Left hindlimb (tissue), 1 donor: ENCODE measurements around the gene RNF213.
A peak's percentile ranks its signal among the peaks of the same experiment; 100 is the strongest.
"Not testable (repeated sequence)": the region's sequence is repeated elsewhere in the genome, so short reads cannot be mapped to it uniquely, and the experiment has no call there.

Source experiments
- DNase-seq: peaks from one replicate; pipeline ENCODE4 v3.0.0-alpha.2; 2018

Gene RNF213

DNA sequence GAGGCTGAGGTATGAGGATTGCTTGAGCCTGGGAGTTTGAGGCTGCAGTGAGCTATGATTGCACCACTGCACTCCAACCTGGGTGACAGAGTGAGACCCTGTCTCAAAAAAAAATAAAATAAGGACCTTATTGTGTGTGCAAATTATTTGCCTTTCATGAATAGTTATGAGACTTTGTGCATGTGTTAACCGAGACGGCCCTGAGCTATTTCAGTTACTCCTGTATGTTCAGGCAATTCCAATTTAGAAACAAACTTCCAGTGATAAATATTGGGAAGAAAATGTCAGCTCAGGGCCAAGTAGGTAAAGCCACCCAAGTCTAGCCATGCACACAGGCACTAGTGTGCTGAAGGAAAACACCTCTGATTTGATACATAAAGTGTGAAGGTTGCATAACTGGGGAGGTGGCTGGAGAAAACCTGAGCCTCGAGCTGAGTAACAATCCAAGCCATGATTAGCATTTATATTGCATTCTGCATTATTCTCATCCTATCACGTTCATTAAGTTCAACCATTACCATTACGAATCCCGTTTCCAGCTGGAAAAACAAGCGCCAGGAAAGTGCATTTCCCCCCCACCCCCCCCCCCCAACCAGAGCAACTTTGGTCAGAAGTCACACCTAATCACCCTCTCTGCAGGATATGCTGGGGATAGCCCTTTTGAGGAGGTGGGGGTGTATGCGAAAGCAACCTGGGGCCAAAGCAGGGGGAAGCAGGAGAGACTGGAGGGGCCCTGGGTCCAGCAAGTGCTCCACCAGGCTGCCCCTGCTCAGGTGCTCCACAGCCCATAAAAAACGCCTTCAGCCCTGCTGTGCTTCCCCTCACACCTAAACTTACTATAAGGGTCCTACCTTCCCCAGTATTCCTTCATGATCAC lies 135.7 kb downstream of the RNF213 start:
- DNase-seq, result no peak

DNA sequence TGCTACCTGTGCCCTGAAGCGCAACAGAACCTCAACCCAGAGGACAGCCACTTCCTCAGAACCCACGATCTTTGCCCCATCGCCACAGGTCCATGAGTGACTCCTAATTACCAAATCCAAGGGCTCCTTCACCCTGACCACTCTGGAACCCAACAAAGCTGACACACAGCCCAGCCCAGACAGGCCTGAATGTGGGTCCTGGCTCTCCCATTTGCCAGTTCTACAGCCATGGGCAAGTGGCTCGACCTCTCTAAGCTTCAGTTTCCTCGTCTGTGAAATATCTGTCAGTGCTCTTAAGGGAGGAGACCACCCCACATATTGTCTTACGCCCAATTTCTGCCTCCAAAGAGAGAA lies 136.4 kb downstream of the RNF213 start:
- DNase-seq, result no peak

DNA sequence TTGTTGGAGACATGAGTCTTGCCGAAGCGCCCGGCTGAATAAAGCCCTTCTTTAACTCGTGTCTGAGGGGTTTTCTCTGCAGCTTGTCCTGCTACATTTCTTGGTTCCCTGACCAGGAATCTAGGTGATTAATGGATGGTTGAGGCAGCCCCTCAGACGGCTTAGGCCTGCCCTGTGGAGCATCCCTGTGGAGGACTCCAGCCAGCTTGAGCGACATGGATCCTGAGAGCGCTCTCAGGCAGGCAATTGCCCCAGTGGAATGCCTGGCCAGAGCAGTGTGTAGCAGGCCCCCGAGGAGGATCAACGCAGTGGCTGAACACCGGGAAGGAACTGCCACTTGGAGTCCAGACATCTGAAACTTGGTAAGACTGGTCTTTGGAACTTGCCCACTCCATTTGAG lies 137.0 kb downstream of the RNF213 start:
- no peak for DNase-seq

DNA sequence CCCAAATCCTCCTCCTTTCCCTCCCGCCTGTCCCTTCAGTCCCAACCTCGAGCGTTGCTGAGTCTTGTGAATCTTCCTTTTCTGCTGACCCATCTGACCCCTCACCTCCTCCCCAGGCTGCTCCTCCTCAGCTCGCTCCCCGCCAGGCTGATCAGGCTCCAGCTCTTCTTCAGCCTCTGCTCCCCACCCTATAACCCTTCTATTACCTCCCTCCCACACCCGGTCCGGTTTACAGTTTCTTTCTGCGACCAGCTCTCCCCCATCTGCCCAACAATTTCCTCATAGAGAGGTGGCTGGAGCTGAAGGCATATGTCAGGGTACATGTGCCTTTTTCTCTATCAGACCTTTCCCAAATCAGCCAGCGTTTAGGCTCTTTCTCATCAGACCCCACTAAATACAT lies 140.4 kb downstream of the RNF213 start:
- DNase-seq, result not testable (repeated sequence)

GRCh38 chr17:80402102-80402501 lies 141.4 kb downstream of the RNF213 start:
- DNase-seq, result not testable (repeated sequence)

DNA sequence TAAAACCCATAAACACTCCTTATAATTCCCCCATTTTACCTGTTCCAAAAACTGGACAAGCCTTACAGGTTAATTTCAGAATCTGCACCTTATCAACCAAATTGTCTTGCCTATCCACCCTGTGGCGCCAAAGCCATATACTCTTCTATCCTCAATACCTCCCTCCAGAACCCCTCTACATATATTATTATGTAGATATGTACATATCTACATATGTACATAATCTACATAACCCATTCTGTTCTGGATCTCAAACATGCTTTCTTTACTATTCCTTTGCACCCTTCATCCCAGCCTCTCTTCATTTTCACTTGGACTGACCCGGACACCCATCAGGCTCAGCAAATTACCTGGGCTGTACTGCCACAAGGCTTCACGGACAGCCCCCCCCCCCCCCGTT lies 142.3 kb downstream of the RNF213 start:
- DNase-seq, result no peak

- DNase-seq, result no peak
These were observed 145.5 kb downstream of the RNF213 start for GRCh38 chr17:80406146-80406545.

GRCh38 chr17:80407917-80408316 lies 147.3 kb downstream of the RNF213 start:
- not testable (repeated sequence) for DNase-seq

GRCh38 chr17:80408872-80409271 lies 148.2 kb downstream of the RNF213 start:
- no peak for DNase-seq

- no peak for DNase-seq
These were observed 149.0 kb downstream of the RNF213 start for GRCh38 chr17:80409626-80410025.

DNA sequence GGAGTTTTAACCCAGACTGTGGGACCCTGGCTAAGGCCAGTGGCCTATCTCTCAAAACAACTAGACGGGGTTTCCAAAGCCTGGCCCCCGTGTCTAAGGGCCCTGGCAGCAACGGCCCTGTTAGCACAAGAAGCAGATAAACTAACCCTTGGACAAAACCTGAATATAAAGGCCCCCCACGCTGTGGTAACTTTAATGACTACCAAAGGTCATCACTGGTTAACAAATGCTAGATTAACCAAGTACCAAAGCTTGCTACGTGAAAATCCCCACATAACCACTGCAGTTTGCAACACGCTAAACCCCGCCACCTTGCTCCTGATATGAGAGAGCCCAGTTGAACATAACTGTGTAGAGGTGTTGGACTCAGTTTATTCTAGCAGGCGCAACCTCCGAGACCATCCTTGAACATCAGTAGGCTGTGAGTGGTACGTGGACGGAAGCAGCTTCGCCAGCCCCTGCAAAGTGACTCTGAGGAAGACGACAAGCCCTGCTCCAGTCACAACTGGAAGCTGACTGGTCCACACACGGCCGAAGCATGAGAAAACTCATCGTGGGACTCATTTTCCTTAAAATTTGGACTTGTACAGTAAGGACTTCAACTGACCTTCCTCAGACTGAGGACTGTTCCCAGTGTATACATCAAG lies 149.9 kb downstream of the RNF213 start:
- DNase-seq, result not testable (repeated sequence)

- DNase-seq, result no peak
These were observed 153.3 kb downstream of the RNF213 start for GRCh38 chr17:80413771-80414507.

GRCh38 chr17:80414508-80414802 lies 153.8 kb downstream of the RNF213 start:
- no peak for DNase-seq

DNA sequence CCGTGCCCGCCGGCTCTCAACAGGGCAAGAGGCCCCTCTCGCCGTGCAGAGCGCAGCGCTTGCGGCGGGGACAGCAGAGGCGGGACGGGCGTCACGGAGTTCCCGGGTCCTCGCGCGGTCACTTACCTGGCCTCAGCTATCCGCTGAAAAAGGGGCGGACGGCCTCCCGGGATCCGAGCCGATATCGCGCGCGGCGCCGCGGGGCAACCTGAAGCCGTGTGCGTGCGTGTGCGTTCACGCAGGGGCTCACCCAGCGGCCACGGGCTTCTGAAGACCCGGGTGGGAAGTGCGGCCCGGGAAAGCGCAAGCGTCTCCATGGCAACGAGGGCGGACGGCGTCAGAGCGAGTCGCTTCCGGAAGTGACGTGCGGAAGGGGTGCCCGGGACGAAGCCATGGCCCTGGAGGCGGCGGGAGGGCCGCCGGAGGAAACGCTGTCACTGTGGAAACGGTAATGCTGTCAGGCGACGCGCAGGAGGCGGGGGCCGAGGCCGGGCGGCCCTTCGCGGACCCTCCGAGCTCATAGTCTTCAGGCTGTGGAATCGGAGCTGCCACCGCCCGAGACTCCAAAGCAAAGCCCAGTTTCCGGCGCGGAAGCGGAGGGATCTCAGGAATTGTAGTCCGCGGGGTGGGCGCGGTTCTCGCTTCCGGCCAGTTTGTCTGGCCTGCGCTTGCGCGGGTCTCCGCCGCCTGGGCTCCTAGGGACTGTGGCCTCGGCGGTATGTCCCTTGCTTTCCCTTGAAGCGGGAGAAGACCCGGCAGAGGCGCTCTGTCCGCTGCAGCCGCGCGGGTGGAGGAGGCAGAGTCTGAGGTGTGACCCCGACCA lies 154.4 kb downstream of the RNF213 start, which contains the start of gene ENDOV:
Gene ENDOV, plus strand, starts transcription at position 365 of the 823 bp plus-strand sequence. Its CDS starts 28 bp downstream, at position 393.
- DNase-seq, result peak; percentile 95

DNA sequence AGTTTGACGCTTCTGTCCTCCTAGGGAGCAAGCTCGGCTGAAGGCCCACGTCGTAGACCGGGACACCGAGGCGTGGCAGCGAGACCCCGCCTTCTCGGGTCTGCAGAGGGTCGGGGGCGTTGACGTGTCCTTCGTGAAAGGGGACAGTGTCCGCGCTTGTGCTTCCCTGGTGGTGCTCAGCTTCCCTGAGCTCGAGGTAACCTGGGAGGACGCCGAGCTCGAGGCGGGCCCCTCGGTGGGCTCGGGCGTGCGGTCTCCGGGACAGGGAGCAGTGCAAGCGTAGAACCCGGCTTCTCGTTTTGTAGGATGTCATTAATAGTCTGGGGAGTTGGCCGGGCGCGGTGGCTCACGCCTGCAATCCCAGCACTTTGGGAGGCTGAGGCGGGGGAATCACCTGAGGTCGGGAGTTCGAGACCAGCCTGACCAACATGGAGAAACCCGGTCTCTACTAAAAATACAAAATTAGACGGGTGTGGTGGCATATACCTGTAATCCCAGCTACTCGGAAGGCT lies 155.0 kb downstream of the RNF213 start:
- no peak for DNase-seq

GRCh38 chr17:80416260-80416939 lies 155.7 kb downstream of the RNF213 start:
- DNase-seq, result peak; percentile 15

- DNase-seq, result no peak
These were observed 156.3 kb downstream of the RNF213 start for GRCh38 chr17:80416940-80417293.

DNA sequence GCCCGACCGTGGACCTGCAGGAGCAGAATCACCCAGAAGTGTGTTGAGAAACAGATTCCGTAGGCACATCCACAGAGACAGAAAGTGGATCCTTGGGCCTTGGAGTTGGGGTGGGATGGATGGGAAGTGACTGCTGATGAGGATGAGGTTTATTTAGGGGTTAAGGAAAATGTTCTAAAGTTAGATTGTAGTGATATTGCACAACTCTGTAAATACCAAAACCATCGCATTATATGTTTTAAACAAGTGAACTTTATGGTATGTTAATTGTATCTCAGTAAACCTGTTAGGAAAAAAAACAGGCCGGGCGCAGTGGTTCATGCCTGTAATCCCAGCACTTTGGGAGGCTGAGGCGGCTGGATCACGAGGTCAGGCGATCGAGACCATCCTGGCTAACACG lies 157.9 kb downstream of the RNF213 start:
- DNase-seq, result peak; percentile 8

- peak; percentile 1 for DNase-seq
These were observed 158.6 kb downstream of the RNF213 start for GRCh38 chr17:80419255-80419654.

DNA sequence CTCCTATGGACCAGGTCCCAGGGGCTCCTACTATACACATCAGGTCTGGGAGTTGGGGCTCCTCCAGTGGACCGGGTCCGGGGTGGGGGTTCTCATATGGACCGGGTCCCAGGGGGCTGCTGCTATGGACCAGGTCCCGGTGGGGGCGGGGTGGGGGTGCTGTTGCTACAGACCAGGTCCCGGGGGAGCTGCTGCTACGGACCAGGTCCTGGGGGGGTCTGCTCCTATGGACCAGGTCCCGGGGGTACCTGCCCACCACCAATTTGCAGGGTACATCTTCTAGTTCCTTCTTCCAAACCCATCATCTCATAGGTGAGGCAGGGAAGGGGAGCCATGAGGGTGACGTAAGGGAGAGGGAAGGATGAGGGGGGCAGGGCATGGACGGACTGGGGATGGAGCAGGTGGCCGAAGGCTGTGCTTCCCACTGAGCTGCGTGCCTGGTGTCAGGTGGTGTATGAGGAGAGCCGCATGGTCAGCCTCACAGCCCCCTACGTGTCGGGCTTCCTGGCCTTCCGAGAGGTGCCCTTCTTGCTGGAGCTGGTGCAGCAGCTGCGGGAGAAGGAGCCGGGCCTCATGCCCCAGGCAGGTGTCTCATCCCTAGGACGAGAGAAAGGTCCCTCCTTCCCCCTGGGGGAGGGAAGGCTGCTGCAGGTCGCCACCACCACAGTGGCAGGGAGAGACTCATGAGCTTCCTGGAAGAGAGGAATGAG lies 160.9 kb downstream of the RNF213 start:
- DNase-seq, result no peak

GRCh38 chr17:80422276-80422675 lies 161.6 kb downstream of the RNF213 start:
- DNase-seq, result no peak
